T-helper 2 cell treated with Interferon-gamma antibody and Interleukin-4, amounts not matched to agents 5 μg/mL and 100 μg/mL, for 36 hours (primary cell): ENCODE measurements around the gene SH2D2A.
A peak's percentile ranks its signal among the peaks of the same experiment; 100 is the strongest.

ENCODE experiments used
- DNase-seq: peaks from one replicate; pipeline ENCODE4 v3.0.0; 2021; ENCODE audit warnings: low spot score
- H3K27ac Mint-ChIP-seq: one replicate; pipeline ENCODE4 v1.8.0; 2021; ENCODE audit warnings: mild to moderate bottlenecking, mixed read lengths
- H3K27me3 Mint-ChIP-seq: one replicate; pipeline ENCODE4 v1.8.0; 2021; ENCODE audit warnings: low read depth, mixed read lengths
- H3K36me3 Mint-ChIP-seq: one replicate; pipeline ENCODE4 v1.8.0; 2021; ENCODE audit warnings: low read depth, mixed read lengths
- H3K4me1 Mint-ChIP-seq: one replicate; pipeline ENCODE4 v1.8.0; 2021; ENCODE audit warnings: low read depth, mixed read lengths
- H3K4me3 Mint-ChIP-seq: one replicate; pipeline ENCODE4 v1.8.0; 2022; ENCODE audit warnings: mild to moderate bottlenecking, moderate library complexity, mixed read lengths
- H3K9me3 Mint-ChIP-seq: one replicate; pipeline ENCODE4 v1.8.0; 2021; ENCODE audit warnings: mixed read lengths

The SH2D2A gene

DNA sequence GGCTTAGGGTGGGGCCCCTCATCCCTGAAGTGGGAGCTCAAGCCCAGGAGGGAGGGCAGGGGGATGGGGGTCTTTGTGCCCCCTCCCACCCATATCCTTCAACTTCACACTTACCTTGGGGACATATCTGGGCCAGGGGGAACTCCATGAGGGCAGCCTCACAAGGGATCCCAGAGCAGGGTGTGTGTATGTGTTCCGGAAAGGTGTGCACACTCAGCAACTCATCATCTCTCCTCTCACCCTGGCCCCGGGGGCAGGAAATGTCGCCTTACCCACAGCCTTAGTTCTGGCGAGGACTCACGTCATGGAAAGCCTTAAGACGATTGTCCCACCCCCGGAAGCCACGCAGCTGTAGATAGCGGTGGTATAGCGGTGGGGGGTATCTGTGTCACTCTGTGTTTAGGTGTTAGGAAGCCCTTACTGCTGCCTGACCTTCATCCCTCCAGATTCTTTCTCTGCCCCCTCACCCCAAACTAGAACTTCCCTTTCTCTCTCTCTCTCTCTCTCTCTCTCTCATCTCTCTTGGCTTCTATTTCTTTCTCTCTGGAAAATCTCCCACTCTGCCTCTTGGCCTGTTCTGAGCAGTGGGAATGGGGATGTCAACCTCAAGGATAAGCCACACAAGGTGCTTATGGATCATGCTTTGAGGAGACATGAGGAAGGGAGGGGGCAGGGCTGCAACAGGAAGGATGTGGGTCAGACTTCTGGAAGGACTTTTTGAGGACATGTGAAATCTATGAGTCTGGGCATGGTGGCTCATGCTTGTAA, at the start of gene SH2D2A:
Gene SH2D2A, minus strand, starts transcription at position 288 of the 768 bp plus-strand sequence. Its CDS starts 140 bp downstream, at position 148.
- Mint-ChIP-seq H3K4me3 (peak within 1 kb of the TSS; percentile 93), H3K36me3 (peaks cover 32% of the 10 kb centered on the region), H3K27me3 (no peaks in the 10 kb centered on the region), H3K27ac (peak within 1 kb of the TSS; percentile 100), H3K9me3 (no peaks in the 10 kb centered on the region), H3K4me1 (peaks cover 55% of the 10 kb centered on the region)
- DNase-seq: peak; percentile 96

- DNase-seq: no peak
- Mint-ChIP-seq H3K4me3 (peak overlapping the region; percentile 64), H3K36me3 (no peaks in the 10 kb centered on the region), H3K27ac (peak overlapping the region; percentile 81), H3K9me3 (no peaks in the 10 kb centered on the region), H3K27me3 (peaks cover 5% of the 10 kb centered on the region), H3K4me1 (peaks cover 65% of the 10 kb centered on the region)
Measured at GRCh38 chr1:156865865-156866248, 49.2 kb upstream of the SH2D2A start.

DNA sequence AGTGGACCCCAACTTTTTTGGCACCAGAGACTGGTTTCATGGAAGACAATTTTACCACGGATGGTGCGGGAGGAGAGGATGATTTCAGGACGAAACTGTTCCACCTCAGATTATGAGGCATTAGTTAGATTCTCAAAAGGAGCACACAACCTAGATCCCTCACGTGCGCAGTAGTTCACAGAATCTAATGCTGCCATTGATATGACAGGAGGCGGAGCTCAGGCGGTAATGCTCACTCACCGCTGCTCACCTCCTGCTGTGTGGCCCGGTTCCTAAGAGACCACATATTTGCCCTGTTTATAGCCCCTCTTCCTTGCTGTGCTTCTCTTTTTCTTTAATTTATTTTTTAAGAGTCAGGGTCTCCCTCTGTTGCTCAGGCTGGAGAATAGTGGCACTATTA, 48.6 kb upstream of the SH2D2A start:
- Mint-ChIP-seq H3K4me3 (peak overlapping the region; percentile 1), H3K27me3 (peaks cover 7% of the 10 kb centered on the region), H3K4me1 (peaks cover 64% of the 10 kb centered on the region), H3K9me3 (no peaks in the 10 kb centered on the region), H3K36me3 (no peaks in the 10 kb centered on the region), H3K27ac (peak overlapping the region; percentile 81)
- no peak for DNase-seq

DNA sequence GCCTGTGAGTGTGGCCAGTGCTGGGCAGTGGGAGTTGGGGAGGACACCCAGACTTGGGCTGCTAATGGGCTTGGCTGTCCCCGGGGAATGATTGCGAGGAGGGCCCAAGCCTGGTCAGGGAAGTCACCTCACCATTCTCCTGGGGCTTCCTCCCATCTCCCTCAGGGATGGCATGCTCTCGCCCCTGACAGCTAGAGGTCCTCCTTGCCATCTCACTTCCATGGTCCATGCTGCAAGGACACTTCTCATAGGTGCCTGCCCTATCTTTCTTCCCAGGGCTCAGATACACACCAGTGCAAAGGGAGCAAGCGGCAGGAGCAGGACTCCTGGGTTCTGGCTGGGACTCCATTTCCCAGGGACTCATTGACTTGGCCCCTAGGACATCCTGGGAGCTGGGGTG, 48.1 kb upstream of the SH2D2A start:
- Mint-ChIP-seq H3K4me1 (peaks cover 63% of the 10 kb centered on the region), H3K27ac (peak overlapping the region; percentile 81), H3K9me3 (no peaks in the 10 kb centered on the region)

GRCh38 chr1:156863631-156864030, 47.0 kb upstream of the SH2D2A start:
- Mint-ChIP-seq H3K27ac (peak overlapping the region; percentile 90), H3K36me3 (no peaks in the 10 kb centered on the region), H3K4me3 (peak overlapping the region; percentile 81), H3K4me1 (peaks cover 65% of the 10 kb centered on the region), H3K9me3 (no peaks in the 10 kb centered on the region), H3K27me3 (peaks cover 20% of the 10 kb centered on the region)
- DNase-seq: no peak

More for the DNA sequence above, 48.1 kb upstream of the SH2D2A start:
- no peak for DNase-seq
- Mint-ChIP-seq H3K27me3 (peaks cover 11% of the 10 kb centered on the region), H3K36me3 (no peaks in the 10 kb centered on the region), H3K4me3 (peak overlapping the region; percentile 81)

DNA sequence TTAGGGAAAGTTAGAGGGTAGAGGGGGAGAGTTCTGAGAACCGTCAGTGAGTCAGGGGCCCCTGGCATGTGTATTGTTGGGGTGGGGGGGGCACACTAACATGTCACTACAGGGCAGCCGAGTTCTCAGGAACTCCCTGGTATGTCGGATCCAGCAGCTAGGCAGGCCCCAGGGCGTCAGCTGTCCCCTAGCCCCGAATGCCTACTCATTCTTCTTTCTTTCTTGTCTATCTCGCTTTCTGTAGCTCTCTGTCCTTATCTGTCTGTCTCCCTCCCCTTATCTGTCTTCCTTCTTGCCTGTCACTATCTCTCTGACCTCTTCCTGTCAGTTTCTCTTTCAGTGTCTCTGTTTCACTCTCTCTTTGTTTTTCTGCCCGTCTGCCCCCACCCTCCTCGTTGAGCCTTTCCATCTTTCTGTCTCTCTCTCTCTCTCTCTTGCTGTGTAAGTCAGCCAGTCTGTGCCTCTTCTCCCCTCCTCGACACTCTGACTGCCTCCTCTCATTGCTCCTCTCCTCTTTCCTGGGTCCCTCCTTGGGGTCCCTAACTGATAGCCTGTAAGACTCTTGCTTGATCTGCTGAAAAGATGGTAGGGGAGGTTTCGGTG, 46.5 kb upstream of the SH2D2A start:
- H3K27me3 Mint-ChIP-seq: peaks cover 25% of the 10 kb centered on the region
- H3K27ac Mint-ChIP-seq: peak overlapping the region; percentile 90
- H3K4me1 Mint-ChIP-seq: peaks cover 68% of the 10 kb centered on the region
- H3K9me3 Mint-ChIP-seq: no peaks in the 10 kb centered on the region
- peak; percentile 78 for DNase-seq
- H3K36me3 Mint-ChIP-seq: no peaks in the 10 kb centered on the region
- peak overlapping the region; percentile 81 for H3K4me3 Mint-ChIP-seq

- peaks cover 30% of the 10 kb centered on the region for H3K27me3 Mint-ChIP-seq
- DNase-seq: no peak
- peak overlapping the region; percentile 81 for H3K4me3 Mint-ChIP-seq
- H3K27ac Mint-ChIP-seq: peak overlapping the region; percentile 90
- no peaks in the 10 kb centered on the region for H3K9me3 Mint-ChIP-seq
- H3K36me3 Mint-ChIP-seq: no peaks in the 10 kb centered on the region
- peaks cover 63% of the 10 kb centered on the region for H3K4me1 Mint-ChIP-seq
Measured at GRCh38 chr1:156862584-156862983, 45.9 kb upstream of the SH2D2A start.

GRCh38 chr1:156860628-156861423, 44.2 kb upstream of the SH2D2A start, which contains the start of gene NTRK1:
TSS of gene NTRK1 (plus strand) at chr1:156860865. CDS start at chr1:156860935, 70 bp downstream.
- no peaks in the 10 kb centered on the region for H3K36me3 Mint-ChIP-seq
- peaks cover 55% of the 10 kb centered on the region for H3K4me1 Mint-ChIP-seq
- no peaks in the 10 kb centered on the region for H3K9me3 Mint-ChIP-seq
- peak within 1 kb of the TSS; percentile 86 for H3K4me3 Mint-ChIP-seq
- H3K27me3 Mint-ChIP-seq: peaks cover 42% of the 10 kb centered on the region
- DNase-seq: peak; percentile 75
- H3K27ac Mint-ChIP-seq: peak within 1 kb of the TSS; percentile 28

DNA sequence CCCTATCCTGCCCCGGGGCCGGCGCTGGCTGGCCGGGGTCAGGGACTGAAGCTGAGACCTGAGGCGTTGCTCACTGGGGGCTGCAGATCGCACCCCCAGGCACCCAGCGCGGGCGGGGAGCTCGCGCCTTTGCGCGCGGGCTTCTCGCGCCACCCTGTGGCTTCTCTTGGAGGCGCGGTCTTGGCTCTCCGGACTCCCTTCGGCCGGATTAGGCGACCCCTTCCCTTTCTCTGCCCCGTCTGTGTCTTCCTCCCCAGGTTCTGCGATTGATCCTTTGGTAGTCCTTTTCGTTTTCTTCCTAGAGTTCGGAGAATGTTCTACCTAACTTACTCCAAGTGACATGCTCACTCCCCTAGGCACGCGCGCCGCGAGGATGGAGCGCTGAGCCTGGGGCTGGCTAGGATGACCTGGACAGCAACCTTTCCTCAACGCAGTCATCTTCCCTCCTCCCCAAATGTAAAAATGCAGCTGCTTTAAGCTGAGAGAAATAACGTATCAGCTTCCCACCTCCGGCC, 43.5 kb upstream of the SH2D2A start:
- Mint-ChIP-seq H3K4me1 (peaks cover 48% of the 10 kb centered on the region), H3K27me3 (peaks cover 43% of the 10 kb centered on the region)

GRCh38 chr1:156859523-156860112, 43.0 kb upstream of the SH2D2A start:
- Mint-ChIP-seq H3K9me3 (no peaks in the 10 kb centered on the region), H3K27me3 (peaks cover 46% of the 10 kb centered on the region), H3K4me3 (peak overlapping the region; percentile 86), H3K27ac (no peak overlapping the region), H3K4me1 (peaks cover 43% of the 10 kb centered on the region), H3K36me3 (no peaks in the 10 kb centered on the region)
- no peak for DNase-seq

More for the DNA sequence above, 43.5 kb upstream of the SH2D2A start:
- no peaks in the 10 kb centered on the region for H3K36me3 Mint-ChIP-seq
- peak overlapping the region; percentile 28 for H3K27ac Mint-ChIP-seq
- peak; percentile 61 for DNase-seq
- no peaks in the 10 kb centered on the region for H3K9me3 Mint-ChIP-seq
- H3K4me3 Mint-ChIP-seq: peak overlapping the region; percentile 86

DNA sequence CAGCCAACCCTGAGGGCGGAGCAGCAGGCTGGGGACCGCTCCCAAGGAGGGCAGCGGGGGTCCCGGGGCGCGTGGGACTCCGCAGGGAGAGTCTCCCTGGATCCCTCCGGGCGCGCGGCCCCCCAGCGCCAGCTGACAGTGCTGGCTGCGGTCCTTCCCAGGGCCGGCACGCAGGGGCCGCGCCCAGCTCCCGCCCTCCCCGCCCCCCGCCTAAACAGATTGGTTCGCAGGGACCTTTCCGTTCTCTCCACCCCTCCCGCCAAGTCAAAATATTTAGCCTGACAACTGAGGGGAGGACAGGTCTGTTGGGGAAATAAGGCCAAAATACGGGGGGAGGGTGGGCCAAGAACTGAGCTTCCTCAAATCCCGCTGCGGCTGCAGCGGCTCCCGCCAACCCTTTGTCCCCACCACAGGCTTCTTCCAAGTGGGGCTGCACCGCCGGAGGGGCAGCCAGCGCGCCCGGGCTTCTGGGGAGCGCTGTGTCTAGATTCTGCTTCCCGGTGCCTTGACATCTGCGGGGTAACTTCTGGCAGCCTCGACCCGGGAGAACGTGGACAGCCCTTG, 42.4 kb upstream of the SH2D2A start, which contains the start of gene INSRR:
Gene INSRR, minus strand, starts transcription at position 159 of the 564 bp plus-strand sequence. CDS start 496 bp downstream, outside the sequence.
- no peaks in the 10 kb centered on the region for H3K36me3 Mint-ChIP-seq
- DNase-seq: no peak
- H3K4me3 Mint-ChIP-seq: peak within 1 kb of the TSS; percentile 86
- H3K27ac Mint-ChIP-seq: no peak within 1 kb of the TSS
- H3K9me3 Mint-ChIP-seq: no peaks in the 10 kb centered on the region
- H3K4me1 Mint-ChIP-seq: peaks cover 37% of the 10 kb centered on the region
- H3K27me3 Mint-ChIP-seq: peaks cover 46% of the 10 kb centered on the region

- Mint-ChIP-seq H3K4me1 (peaks cover 32% of the 10 kb centered on the region), H3K27ac (no peak overlapping the region), H3K9me3 (no peaks in the 10 kb centered on the region), H3K27me3 (peaks cover 49% of the 10 kb centered on the region), H3K36me3 (no peaks in the 10 kb centered on the region), H3K4me3 (peak overlapping the region; percentile 45)
- no peak for DNase-seq
Measured at GRCh38 chr1:156858555-156858956, 41.9 kb upstream of the SH2D2A start.

GRCh38 chr1:156857532-156857931, 40.9 kb upstream of the SH2D2A start:
- peaks cover 53% of the 10 kb centered on the region for H3K27me3 Mint-ChIP-seq
- DNase-seq: no peak
- H3K4me3 Mint-ChIP-seq: no peak overlapping the region
- H3K36me3 Mint-ChIP-seq: no peaks in the 10 kb centered on the region
- no peak overlapping the region for H3K27ac Mint-ChIP-seq
- H3K4me1 Mint-ChIP-seq: peaks cover 23% of the 10 kb centered on the region
- no peaks in the 10 kb centered on the region for H3K9me3 Mint-ChIP-seq
